HepG2 (cell line): ENCODE data around the gene PPP1R9A. TPM values are rescaled to one million over a fixed set of nuclear protein-coding genes. Genes with fewer than 3 reads are reported as not detected.
A peak's percentile ranks its signal among the peaks of the same experiment; 100 is the strongest.

Experiments used
- CHD4 ChIP-seq: fragments of 200-600 bp; sonication (generic); IDR thresholded peaks from 2 replicates; pipeline ENCODE4 v1.7.0; 2017; ENCODE audit warnings: mild to moderate bottlenecking, low read length, borderline replicate concordance
- FOSL1 ChIP-seq: sonication (generic); formaldehyde crosslinking; IDR thresholded peaks from 2 replicates; pipeline ENCODE4 v1.9.0; 2021; ENCODE audit warnings: missing genetic modification reagents, borderline replicate concordance
- HNRNPH1 ChIP-seq: fragments of 200-400 bp; formaldehyde crosslinking; optimal IDR thresholded peaks from 2 replicates; pipeline ENCODE3; 2017; ENCODE audit warnings: mild to moderate bottlenecking, low read depth, low read length
- IKZF5 ChIP-seq: IDR thresholded peaks from 2 replicates; pipeline ENCODE4 v1.6.1; 2018; ENCODE audit warnings: missing genetic modification reagents, mild to moderate bottlenecking, missing compliant biosample characterization
- POLR2AphosphoS2 ChIP-seq: IDR thresholded peaks from 2 replicates; pipeline ENCODE4 v1.6.1; 2011; ENCODE audit warnings: low read depth, low read length, improper control_type of control experiment
- PRDM15 ChIP-seq: sonication (generic); formaldehyde crosslinking; IDR thresholded peaks from 2 replicates; pipeline ENCODE4 v1.4.0; 2020; ENCODE audit warnings: missing genetic modification reagents
- SCMH1 ChIP-seq: sonication (generic); formaldehyde crosslinking; IDR thresholded peaks from 2 replicates; pipeline ENCODE4 v1.9.0; 2021; ENCODE audit warnings: missing genetic modification reagents, mild to moderate bottlenecking, borderline replicate concordance
- SP4 ChIP-seq: sonication (generic); formaldehyde crosslinking; IDR thresholded peaks from 2 replicates; pipeline ENCODE4 v1.8.1; 2023; ENCODE audit warnings: mild to moderate bottlenecking, missing genetic modification reagents
- TFAP4 ChIP-seq: sonication (generic); IDR thresholded peaks from 2 replicates; pipeline ENCODE4 v1.6.1; 2016; ENCODE audit warnings: low read depth, borderline replicate concordance
- USF2 ChIP-seq, 2 experiments: sonication (generic) in 1 of 2; formaldehyde crosslinking in 1 of 2; IDR thresholded peaks; 2 replicates each; pipeline versions ENCODE4 v1.5.1 to v1.6.1; 2011 to 2020; ENCODE audit warnings: borderline replicate concordance in 1 of 2, low read depth in 1 of 2, low read length in 1 of 2, mild to moderate bottlenecking in 1 of 2, missing genetic modification reagents in 1 of 2, moderate library complexity in 1 of 2
- ZBTB26 ChIP-seq: IDR thresholded peaks from 2 replicates; pipeline ENCODE4 v1.6.1; 2016; ENCODE audit warnings: missing compliant biosample characterization, missing genetic modification reagents, borderline replicate concordance
- ZNF224 ChIP-seq: sonication (generic); formaldehyde crosslinking; IDR thresholded peaks from 2 replicates; pipeline ENCODE4 v1.5.0; 2020; ENCODE audit warnings: mild to moderate bottlenecking, missing genetic modification reagents
- ZNF33A ChIP-seq: sonication (generic); formaldehyde crosslinking; IDR thresholded peaks from 2 replicates; pipeline ENCODE4 v1.5.1; 2020; ENCODE audit warnings: missing genetic modification reagents, mild to moderate bottlenecking, moderate library complexity, borderline replicate concordance
- ZNF615 ChIP-seq: sonication (generic); formaldehyde crosslinking; IDR thresholded peaks from 2 replicates; pipeline ENCODE4 v1.5.0; 2020; ENCODE audit warnings: mild to moderate bottlenecking, missing genetic modification reagents, borderline replicate concordance
- ZNF709 ChIP-seq: sonication (generic); formaldehyde crosslinking; IDR thresholded peaks from 2 replicates; pipeline ENCODE4 v1.5.0; 2020; ENCODE audit warnings: mild to moderate bottlenecking, missing genetic modification reagents
- ZNF770 ChIP-seq: sonication (generic); formaldehyde crosslinking; IDR thresholded peaks from 2 replicates; pipeline ENCODE4 v1.5.0; 2020; ENCODE audit warnings: mild to moderate bottlenecking, missing genetic modification reagents
- polyA plus RNA-seq, 8 experiments: library from polyadenylated mRNA; depleted of rRNA in 3 of 8; stranded (reverse) in 7 of 8; unstranded in 1 of 8; fragments of >200 nt; fragmentation: Illumina TruSeq in 4 of 8; extraction: Trizol in 4 of 8; gene quantifications; 2 replicates each; pipeline versions ENCODE4 v1.2.1 to v1.2.3, GENCODE V29; 2011 to 2016; ENCODE audit warnings: low read depth in 4 of 8, missing spikeins in 1 of 8, mixed read lengths in 1 of 8; ENCODE audit not compliant: insufficient read depth in 1 of 8
- total RNA-seq, 5 experiments: library from RNA; depleted of rRNA; stranded (reverse); fragments of >200 nt; fragmentation: Illumina TruSeq; extraction: Trizol; gene quantifications; 2 replicates each; pipeline ENCODE4 v1.2.3, GENCODE V29; 2016; ENCODE audit warnings: low read depth in 1 of 5

The PPP1R9A gene
- total and polyA plus RNA-seq, 2 of the 13 experiments (the other 11 are each of a cell fraction or from before 2014, with no cell fraction given) = 11.4 to 31.9 TPM

GRCh38 chr7:94907026-94907810 lies at the start of gene PPP1R9A (continued):
- TF ChIP-seq ZBTB26 (CRISPR knock-in tag) = no peak; the same call in 1 of the 2 replicates
- TF ChIP-seq USF2 (IDR thresholded peaks at IDR 0.05; ENCODE audit: low read depth, low read length) = no peak
- no peak for TF ChIP-seq USF2 (CRISPR knock-in tag; IDR thresholded peaks at IDR 0.05; ENCODE audit: borderline replicate concordance)
- TF ChIP-seq ZNF224 (CRISPR knock-in tag) = no peak
- TF ChIP-seq POLR2AphosphoS2 = no peak
- TF ChIP-seq ZNF615 (CRISPR knock-in tag) = no peak
- TF ChIP-seq TFAP4 = no peak
- TF ChIP-seq SCMH1 (CRISPR knock-in tag) = no peak
- TF ChIP-seq ZNF33A (CRISPR knock-in tag) = no peak
- no peak; the same call in 1 of the 2 replicates for TF ChIP-seq SP4 (CRISPR knock-in tag)
- peak; percentile 63; the same call in 1 of the 2 replicates for TF ChIP-seq IKZF5 (CRISPR knock-in tag)
- no peak for TF ChIP-seq HNRNPH1
- no peak for TF ChIP-seq ZNF709 (CRISPR knock-in tag)
- no peak for TF ChIP-seq FOSL1 (CRISPR knock-in tag)
- no peak for TF ChIP-seq CHD4
- no peak; the same call in 1 of the 2 replicates for TF ChIP-seq PRDM15
- TF ChIP-seq ZNF770 (CRISPR knock-in tag) = peak; percentile 61
